B cell (primary cell): ENCODE results near the gene UBE2Q1. TPM values are rescaled to one million over a fixed set of nuclear protein-coding genes. Genes with fewer than 3 reads are reported as not detected.

Experiments
- ATAC-seq: fragments of 200-7000 bp; cut with Tn5 transposase; one replicate; pipeline ENCODE4 v1.10.0; 2021; ENCODE audit warnings: low read depth, mild to moderate bottlenecking, moderate number of reproducible peaks, moderate library complexity
- CTCF ChIA-PET: fragments of 350-600 bp; sonication (Branson Sonifier 250); formaldehyde crosslinking; loops from one replicate; lab custom pipeline; 2021; ENCODE audit warnings: antibody characterized with exemption, inconsistent platforms; lab: Charles Lee
- POLR2A ChIA-PET: fragments of 350-600 bp; sonication (Branson Sonifier 250); formaldehyde crosslinking; loops from one replicate; lab custom pipeline; 2021; ENCODE audit warnings: antibody characterized with exemption; lab: Charles Lee
- DNase-seq: peaks from one replicate; pipeline ENCODE4 v3.0.0; 2013
- H2AFZ ChIP-seq: 2 replicates; pipeline ENCODE4 v1.6.1; 2012; ENCODE audit warnings: mild to moderate bottlenecking, low read depth, low read length; ENCODE audit not compliant: insufficient read depth, poor library complexity, severe bottlenecking
- H3K27ac ChIP-seq, 2 donors: 1 replicate in 1 of 2; 2 replicates in 1 of 2; pipeline ENCODE4 v1.5.1; 2012 to 2013; ENCODE audit warnings: low read length in 2 of 2, mild to moderate bottlenecking in 2 of 2, moderate library complexity in 1 of 2
- H3K27me3 ChIP-seq, 4 experiments: fragments of 200-600 bp in 1 of 4; sonication (generic) in 1 of 4; replicated peaks in 1 of 4; 1 replicate in 2 of 4; 2 replicates in 2 of 4; pipeline versions ENCODE4 v1.6.1 to v1.7.0; 2013 to 2016; ENCODE audit warnings: low read length in 3 of 4, mild to moderate bottlenecking in 2 of 4, mixed read lengths in 1 of 4, moderate library complexity in 1 of 4; ENCODE audit not compliant: insufficient read depth in 4 of 4, control insufficient read depth in 3 of 4; ENCODE audit errors: control extremely low read depth in 1 of 4
- H3K36me3 ChIP-seq, 2 experiments: replicated peaks in 1 of 2; 1 replicate in 1 of 2; 2 replicates in 1 of 2; pipeline versions ENCODE4 v1.6.1 to v1.7.1; 2013; ENCODE audit warnings: low read length in 1 of 2; ENCODE audit not compliant: insufficient read depth in 2 of 2, control insufficient read depth in 1 of 2; ENCODE audit errors: control extremely low read depth in 1 of 2, extremely low read depth in 1 of 2
- H3K4me1 ChIP-seq, 2 donors: fragments of 200-600 bp in 1 of 2; sonication (generic) in 1 of 2; 1 replicate in 1 of 2; 2 replicates in 1 of 2; pipeline versions ENCODE4 v1.5.1 to v1.6.1; 2013 to 2017; ENCODE audit warnings: low read length in 2 of 2; ENCODE audit not compliant: control insufficient read depth in 2 of 2, insufficient read depth in 2 of 2
- H3K4me2 ChIP-seq: replicated peaks from 2 replicates; pipeline ENCODE3; 2012; ENCODE audit warnings: mild to moderate bottlenecking, low read depth, low read length; ENCODE audit not compliant: poor library complexity, severe bottlenecking
- H3K4me3 ChIP-seq, 5 experiments: fragments of 200-600 bp in 1 of 5; sonication (generic) in 1 of 5; 1 replicate in 3 of 5; 2 replicates in 2 of 5; pipeline versions ENCODE4 v1.5.1 to v1.7.0; 2011 to 2016; ENCODE audit warnings: low read length in 4 of 5, mild to moderate bottlenecking in 4 of 5, low read depth in 2 of 5, control low read depth in 1 of 5, moderate library complexity in 1 of 5; ENCODE audit not compliant: insufficient read depth in 1 of 5; ENCODE audit errors: control extremely low read depth in 1 of 5, extremely low read depth in 1 of 5
- H3K79me2 ChIP-seq: fragments of 200-600 bp; sonication (generic); one replicate; pipeline ENCODE4 v1.6.0; 2016; ENCODE audit warnings: low read length; ENCODE audit not compliant: control insufficient read depth, insufficient read depth
- H3K9ac ChIP-seq: fragments of 200-600 bp; sonication (generic); 2 replicates; pipeline ENCODE4 v1.6.1; 2017; ENCODE audit warnings: mild to moderate bottlenecking, low read length, moderate library complexity
- H3K9me3 ChIP-seq, 3 donors: one replicate each; pipeline versions ENCODE4 v1.6.1 to v1.7.1; 2013; ENCODE audit warnings: low read length in 2 of 3; ENCODE audit not compliant: control insufficient read depth in 2 of 3, insufficient read depth in 1 of 3; ENCODE audit errors: control extremely low read depth in 1 of 3
- H4K20me1 ChIP-seq: 2 replicates; pipeline ENCODE4 v1.6.0; 2012; ENCODE audit warnings: mild to moderate bottlenecking, low read length; ENCODE audit not compliant: insufficient read depth, control insufficient read depth, poor library complexity, severe bottlenecking
- H3K27ac Mint-ChIP-seq: one replicate; pipeline ENCODE4 v1.8.0; 2021; ENCODE audit warnings: mixed read lengths
- H3K27me3 Mint-ChIP-seq: one replicate; pipeline ENCODE4 v1.8.0; 2021; ENCODE audit warnings: mixed read lengths
- H3K4me1 Mint-ChIP-seq: one replicate; pipeline ENCODE4 v1.8.0; 2021; ENCODE audit warnings: mixed read lengths
- H3K4me3 Mint-ChIP-seq: one replicate; pipeline ENCODE4 v1.8.0; 2021; ENCODE audit warnings: mixed read lengths
- H3K9me3 Mint-ChIP-seq: one replicate; pipeline ENCODE4 v1.8.0; 2022; ENCODE audit warnings: mixed read lengths; ENCODE audit not compliant: insufficient read depth
- EZH2 ChIP-seq: IDR thresholded peaks from 2 replicates; pipeline ENCODE4 v1.6.1; 2012; ENCODE audit warnings: borderline replicate concordance, low read depth, mild to moderate bottlenecking, moderate library complexity, low read length; ENCODE audit not compliant: insufficient read depth, poor library complexity, severe bottlenecking
- WGBS: methylation state at CpG from one replicate; pipeline ENCODE4 v1.1.5; 2013; ENCODE audit warnings: missing lambda C conversion rate; ENCODE audit not compliant: insufficient coverage; 5-methylcytosine and 5-hydroxymethylcytosine counted together
- intact Hi-C: fragments of 100-400 bp; cut with micrococcal nuclease; formaldehyde crosslinking; loops from one replicate; pipeline ENCODE4 v1.10.0; 2022
- polyA plus RNA-seq: library from polyadenylated mRNA; depleted of rRNA; stranded (reverse); fragments of >200 nt; gene quantifications from 2 replicates; pipeline ENCODE4 v1.2.3, GENCODE V29; 2012
- total RNA-seq, 2 donors: library from RNA; stranded (reverse); fragments of 120-200 nt in 1 of 2; gene quantifications; 1 replicate in 1 of 2; 2 replicates in 1 of 2; pipeline versions ENCODE4 v1.2.3 to v1.2.4, GENCODE V29; 2013 to 2022
- TF ChIP-seq, protein P1 (sequence below): fragments of 200-600 bp; IDR thresholded peaks from one replicate; pipeline ENCODE4 v1.8.0; 2022; ENCODE audit warnings: antibody characterized with exemption, mild to moderate bottlenecking

UBE2Q1 gene
- total and polyA plus RNA-seq, 2 donors (not counting 1 experiment from before 2014, with no cell fraction given) = 14.3 to 108 TPM

GRCh38 chr1:154549202-154549770 is 9.2 kb downstream of the UBE2Q1 start:
- ATAC-seq = no peak
- no peak overlapping the region for H3K4me3 ChIP-seq
- 93% methylated on average over 2 of the region's 3 CpGs for WGBS
- intact Hi-C loops = loop anchor here (5.0 kb wide), 1 partner anchor 227 kb away; the partner anchor contains the start of gene AQP10
- Mint-ChIP-seq H3K27ac (no peak overlapping the region), H3K27me3 (peaks cover 8% of the 10 kb centered on the region), H3K4me3 (no peak overlapping the region), H3K9me3 (no peaks in the 10 kb centered on the region), H3K4me1 (peaks cover 7% of the 10 kb centered on the region)
- no peak for DNase-seq
- H3K4me2 ChIP-seq = no peak overlapping the region
- no peaks in the 10 kb centered on the region for H3K4me1 ChIP-seq
- no peak overlapping the region for H3K9ac ChIP-seq
- H4K20me1 ChIP-seq = peaks cover 32% of the 10 kb centered on the region
- CTCF ChIA-PET = interaction anchor here (1.0 to 6.6 kb wide), 2 partner anchors 10 to 67 kb away, joined by 3 to 188 read pairs; no protein-coding TSS in a partner anchor
- no peak overlapping the region for H2AFZ ChIP-seq
- H3K79me2 ChIP-seq = no peaks in the 10 kb centered on the region
- no peak for TF ChIP-seq EZH2
- peaks cover 20 to 56% of the 10 kb centered on the region in 2 experiments for H3K36me3 ChIP-seq
- peaks cover 0 to 3% (median 0%) of the 10 kb centered on the region in 3 donors for H3K9me3 ChIP-seq
- no peaks in the 10 kb centered on the region for H3K27me3 ChIP-seq
- no peak overlapping the region for H3K27ac ChIP-seq
- POLR2A ChIA-PET = no interaction called here

- Histone ChIP-seq H2AFZ (no peak overlapping the region), H3K36me3 (peaks cover 18 to 44% of the 10 kb centered on the region in 2 experiments), H4K20me1 (peaks cover 22% of the 10 kb centered on the region), H3K9me3 (peaks cover 0 to 3% (median 0%) of the 10 kb centered on the region in 3 donors), H3K79me2 (no peaks in the 10 kb centered on the region), H3K4me2 (no peak overlapping the region), H3K27me3 (no peaks in the 10 kb centered on the region), H3K9ac (no peak overlapping the region), H3K4me1 (no peaks in the 10 kb centered on the region), H3K4me3 (no peak overlapping the region), H3K27ac (no peak overlapping the region)
- 40% methylated on average over 1 of the region's 1 CpG for WGBS
- intact Hi-C loops = loop anchor here (5.0 kb wide), 1 partner anchor 226 kb away; the partner anchor contains the start of gene AQP10
- Mint-ChIP-seq H3K4me1 (peaks cover 5% of the 10 kb centered on the region), H3K27ac (peak overlapping the region; percentile 41), H3K4me3 (no peak overlapping the region), H3K9me3 (no peaks in the 10 kb centered on the region), H3K27me3 (peaks cover 8% of the 10 kb centered on the region)
- ATAC-seq (no peak), DNase-seq (no peak)
- no peak for TF ChIP-seq EZH2
- TF ChIP-seq, protein P1, sequence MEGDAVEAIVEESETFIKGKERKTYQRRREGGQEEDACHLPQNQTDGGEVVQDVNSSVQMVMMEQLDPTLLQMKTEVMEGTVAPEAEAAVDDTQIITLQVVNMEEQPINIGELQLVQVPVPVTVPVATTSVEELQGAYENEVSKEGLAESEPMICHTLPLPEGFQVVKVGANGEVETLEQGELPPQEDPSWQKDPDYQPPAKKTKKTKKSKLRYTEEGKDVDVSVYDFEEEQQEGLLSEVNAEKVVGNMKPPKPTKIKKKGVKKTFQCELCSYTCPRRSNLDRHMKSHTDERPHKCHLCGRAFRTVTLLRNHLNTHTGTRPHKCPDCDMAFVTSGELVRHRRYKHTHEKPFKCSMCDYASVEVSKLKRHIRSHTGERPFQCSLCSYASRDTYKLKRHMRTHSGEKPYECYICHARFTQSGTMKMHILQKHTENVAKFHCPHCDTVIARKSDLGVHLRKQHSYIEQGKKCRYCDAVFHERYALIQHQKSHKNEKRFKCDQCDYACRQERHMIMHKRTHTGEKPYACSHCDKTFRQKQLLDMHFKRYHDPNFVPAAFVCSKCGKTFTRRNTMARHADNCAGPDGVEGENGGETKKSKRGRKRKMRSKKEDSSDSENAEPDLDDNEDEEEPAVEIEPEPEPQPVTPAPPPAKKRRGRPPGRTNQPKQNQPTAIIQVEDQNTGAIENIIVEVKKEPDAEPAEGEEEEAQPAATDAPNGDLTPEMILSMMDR = no peak
- ChIA-PET CTCF (interaction anchor here (1.2 to 6.6 kb wide), 2 partner anchors 60 to 66 kb away, joined by 3 to 188 read pairs; no protein-coding TSS in a partner anchor), POLR2A (no interaction called here)
Observed at GRCh38 chr1:154548028-154548427, 10.4 kb downstream of the UBE2Q1 start.
